ENCODE measurements around the gene TMEM31.
"Not testable (repeated sequence)": the region's sequence is repeated elsewhere in the genome, so short reads cannot be mapped to it uniquely, and the experiment has no call there.

TMEM31 gene

DNA sequence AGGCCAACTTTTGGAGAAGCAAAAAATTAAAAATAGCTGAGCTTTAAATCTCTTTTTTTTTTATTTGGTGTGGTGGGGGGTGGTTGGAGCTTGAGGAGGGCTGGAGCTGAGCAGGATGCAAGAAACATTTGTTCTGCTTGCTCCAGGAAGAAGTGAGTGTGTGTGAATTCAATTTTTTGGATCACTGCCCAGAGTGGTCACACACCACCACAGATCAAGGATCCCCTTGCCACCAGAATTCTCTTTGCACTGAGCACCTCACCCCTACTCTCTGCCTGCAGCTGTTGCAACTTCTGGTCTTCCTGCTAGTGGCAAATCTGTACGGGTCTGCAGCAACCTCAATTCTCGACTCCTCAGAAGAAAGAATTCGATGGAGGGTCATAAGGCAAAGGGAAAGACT, 46.0 kb downstream of the TMEM31 start:
- peaks cover 30% of the 10 kb centered on the region for H3K36me3 ChIP-seq (ENCODE audit: insufficient read depth, low read depth, low read length)
- no peaks in the 10 kb centered on the region for H3K27me3 ChIP-seq (ENCODE audit: insufficient read depth, low read length)
- H3K4me1 ChIP-seq (ENCODE audit: insufficient read depth, low read length), result 0 out of 2 replicates have a peak, but pooled peaks cover 5% of the 10 kb centered on the region
- H3K9me3 ChIP-seq (ENCODE audit: insufficient read depth, low read depth, low read length), result no peaks in the 10 kb centered on the region
- no peak overlapping the region for H3K4me3 ChIP-seq (ENCODE audit: low read length)
- H3K27ac ChIP-seq (ENCODE audit: low read length), result no peak overlapping the region
- H3K9ac ChIP-seq (ENCODE audit: low read depth, low read length), result no peak overlapping the region

DNA sequence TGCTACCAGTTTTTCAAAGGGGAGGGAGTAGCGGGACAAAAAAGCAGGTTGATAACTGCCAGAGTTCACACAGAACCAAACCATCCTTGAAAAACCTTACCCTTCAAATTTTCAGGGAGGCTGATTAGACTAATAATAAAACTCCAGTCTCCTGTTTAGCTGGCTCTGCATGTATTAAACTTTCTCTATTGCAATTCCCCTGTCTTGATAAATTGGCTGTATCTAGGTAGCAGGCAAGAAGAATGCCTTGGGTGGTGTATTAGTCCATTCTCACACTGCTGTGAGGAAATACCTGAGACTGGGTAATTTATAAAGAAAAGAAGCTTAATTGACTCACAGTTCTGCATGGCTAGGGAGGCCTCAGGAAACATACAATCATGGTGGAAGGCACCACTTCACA, 47.8 kb downstream of the TMEM31 start:
- H3K36me3 ChIP-seq (ENCODE audit: insufficient read depth, low read depth, low read length), result peaks cover 17% of the 10 kb centered on the region
- H3K9ac ChIP-seq (ENCODE audit: low read depth, low read length), result no peak overlapping the region
- H3K4me3 ChIP-seq (ENCODE audit: low read length), result no peak overlapping the region
- H3K4me1 ChIP-seq (ENCODE audit: insufficient read depth, low read length), result 0 out of 2 replicates have a peak, but pooled peaks cover 5% of the 10 kb centered on the region
- no peaks in the 10 kb centered on the region for H3K27me3 ChIP-seq (ENCODE audit: insufficient read depth, low read length)
- H3K9me3 ChIP-seq (ENCODE audit: insufficient read depth, low read depth, low read length), result no peaks in the 10 kb centered on the region
- no peak overlapping the region for H3K27ac ChIP-seq (ENCODE audit: low read length)

DNA sequence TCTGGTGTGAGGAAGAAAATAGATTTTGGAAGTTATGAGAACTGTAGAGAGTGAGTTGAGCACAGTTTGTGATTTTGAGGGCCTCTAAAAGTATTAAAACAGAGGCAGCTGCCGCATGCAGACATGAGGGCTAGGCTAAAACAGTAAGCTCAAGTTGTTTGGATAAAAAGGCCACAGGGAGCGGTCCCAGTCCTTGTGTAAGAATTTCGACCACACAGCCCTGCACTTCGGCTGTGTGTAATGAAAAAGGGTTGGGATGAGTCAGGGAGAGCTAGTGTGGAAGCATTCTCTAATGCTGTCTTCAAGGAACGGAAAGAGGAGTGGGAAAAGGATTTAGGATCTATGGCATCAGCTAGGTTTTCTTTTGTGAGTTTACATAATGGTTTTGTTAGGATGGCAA, 52.8 kb downstream of the TMEM31 start:
- not testable (repeated sequence) for H3K4me1 ChIP-seq (ENCODE audit: insufficient read depth, low read length); H3K9me3 ChIP-seq (ENCODE audit: insufficient read depth, low read depth, low read length); H3K9ac ChIP-seq (ENCODE audit: low read depth, low read length); H3K27ac ChIP-seq (ENCODE audit: low read length); H3K4me3 ChIP-seq (ENCODE audit: low read length); H3K27me3 ChIP-seq (ENCODE audit: insufficient read depth, low read length); H3K36me3 ChIP-seq (ENCODE audit: insufficient read depth, low read depth, low read length)

Measured in iPS-20b (cell line).